Measurements from ENCODE around the gene LAT.
"Not testable (repeated sequence)": the region's sequence is repeated elsewhere in the genome, so short reads cannot be mapped to it uniquely, and the experiment has no call there.

GRCh38 chr16:28969696-28970095 lies 15.2 kb upstream of the LAT start:
- TF ChIP-seq SAFB2 (CRISPR knock-in tag; IDR thresholded peaks at IDR 0.05; ENCODE audit: borderline replicate concordance, low read depth); ZNF766 (CRISPR knock-in tag; IDR thresholded peaks at IDR 0.05; ENCODE audit: borderline replicate concordance); GZF1 (CRISPR knock-in tag; IDR thresholded peaks at IDR 0.05); TCF12 (IDR thresholded peaks at IDR 0.05); TCF12 (CRISPR knock-in tag; IDR thresholded peaks at IDR 0.05); MXI1 (IDR thresholded peaks at IDR 0.05; ENCODE audit: borderline replicate concordance, low read depth, low read length); KDM1A (CRISPR knock-in tag; IDR thresholded peaks at IDR 0.05); ZSCAN21 (CRISPR knock-in tag; IDR thresholded peaks at IDR 0.05; ENCODE audit: borderline replicate concordance); RAD21 (CRISPR knock-in tag; IDR thresholded peaks at IDR 0.05); NPAS2 (CRISPR knock-in tag; IDR thresholded peaks at IDR 0.05; ENCODE audit: borderline replicate concordance): not testable (repeated sequence)
- TF ChIP-seq, protein P1, sequence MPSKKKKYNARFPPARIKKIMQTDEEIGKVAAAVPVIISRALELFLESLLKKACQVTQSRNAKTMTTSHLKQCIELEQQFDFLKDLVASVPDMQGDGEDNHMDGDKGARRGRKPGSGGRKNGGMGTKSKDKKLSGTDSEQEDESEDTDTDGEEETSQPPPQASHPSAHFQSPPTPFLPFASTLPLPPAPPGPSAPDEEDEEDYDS (CRISPR knock-in tag; IDR thresholded peaks at IDR 0.05) = not testable (repeated sequence)

All from HepG2 (cell line).